Hippocampal formation (tissue), 2 donors: ENCODE measurements around the gene NDRG3.
A peak's percentile ranks its signal among the peaks of the same experiment; 100 is the strongest.

Experiments used
- DNase-seq, 2 donors: peaks; one replicate each; lab custom pipeline; 2025; lab: John Stamatoyannopoulos, UW

The NDRG3 gene

GRCh38 chr20:36745927-36746659 lies at the start of gene NDRG3:
Gene NDRG3, minus strand, starts transcription at chr20:36746090. Its CDS starts 24,355 bp downstream, at chr20:36721735.
- DNase-seq = peak; percentile 85 to 92

GRCh38 chr20:36794116-36794474 lies 48.2 kb upstream of the NDRG3 start:
- DNase-seq = no peak

- no peak for DNase-seq
Measured at GRCh38 chr20:36793294-36794115, 47.6 kb upstream of the NDRG3 start.

- peak; percentile 14 to 43 for DNase-seq
Measured at GRCh38 chr20:36792422-36792821, 46.5 kb upstream of the NDRG3 start.

- no peak for DNase-seq
Measured at GRCh38 chr20:36791862-36792261, 46.0 kb upstream of the NDRG3 start.

- DNase-seq = no peak
Measured at GRCh38 chr20:36786663-36787062, 40.8 kb upstream of the NDRG3 start.

- DNase-seq = no peak
Measured at GRCh38 chr20:36786246-36786645, 40.4 kb upstream of the NDRG3 start.

- no peak for DNase-seq
Measured at GRCh38 chr20:36785308-36785707, 39.4 kb upstream of the NDRG3 start.

GRCh38 chr20:36784900-36785299 lies 39.0 kb upstream of the NDRG3 start:
- no peak for DNase-seq

GRCh38 chr20:36784116-36784515 lies 38.2 kb upstream of the NDRG3 start:
- no peak for DNase-seq

GRCh38 chr20:36779656-36780025 lies 33.8 kb upstream of the NDRG3 start:
- DNase-seq = no peak

- no peak for DNase-seq
Measured at GRCh38 chr20:36778831-36779655, 33.2 kb upstream of the NDRG3 start.

- DNase-seq = no peak
Measured at GRCh38 chr20:36777576-36777975, 31.7 kb upstream of the NDRG3 start.

GRCh38 chr20:36777167-36777566 lies 31.3 kb upstream of the NDRG3 start:
- no peak for DNase-seq

- no peak for DNase-seq
Measured at GRCh38 chr20:36775826-36776225, 29.9 kb upstream of the NDRG3 start.

GRCh38 chr20:36775196-36775595 lies 29.3 kb upstream of the NDRG3 start:
- no peak for DNase-seq

GRCh38 chr20:36773597-36774390 lies 27.9 kb upstream of the NDRG3 start, which contains the start of gene DSN1:
Gene DSN1, minus strand, starts transcription at chr20:36773763. Its CDS starts 2,305 bp downstream, at chr20:36771458.
- peak; percentile 68 to 86 for DNase-seq

GRCh38 chr20:36773107-36773596 lies 27.3 kb upstream of the NDRG3 start:
- DNase-seq = no peak

GRCh38 chr20:36770680-36771079 lies 24.8 kb upstream of the NDRG3 start:
- DNase-seq = no peak

GRCh38 chr20:36768768-36769430 lies 23.0 kb upstream of the NDRG3 start:
- DNase-seq = no peak

GRCh38 chr20:36761125-36761524 lies 15.2 kb upstream of the NDRG3 start:
- DNase-seq = no peak
